Measurements from ENCODE around the gene FYCO1.

- TF ChIP-seq CTCF (CRISPR knock-in tag; IDR thresholded peaks at IDR 0.05), result no peak
- no peak for TF ChIP-seq HHEX (CRISPR knock-in tag; IDR thresholded peaks at IDR 0.05)
- TF ChIP-seq ZNF121 (CRISPR knock-in tag; IDR thresholded peaks at IDR 0.05), result no peak
- TF ChIP-seq ZNF335 (CRISPR knock-in tag; IDR thresholded peaks at IDR 0.05), result no peak
- TF ChIP-seq KDM5A (IDR thresholded peaks at IDR 0.05; ENCODE audit: borderline replicate concordance, low read length), result no peak
- TF ChIP-seq ATF5 (CRISPR knock-in tag; IDR thresholded peaks at IDR 0.05; ENCODE audit: low read depth), result no peak
- no peak for TF ChIP-seq NR1H2 (CRISPR knock-in tag; IDR thresholded peaks at IDR 0.05; ENCODE audit: borderline replicate concordance, low read depth)
- TF ChIP-seq SMARCC2 (IDR thresholded peaks at IDR 0.05), result no peak
- TF ChIP-seq, protein P1, sequence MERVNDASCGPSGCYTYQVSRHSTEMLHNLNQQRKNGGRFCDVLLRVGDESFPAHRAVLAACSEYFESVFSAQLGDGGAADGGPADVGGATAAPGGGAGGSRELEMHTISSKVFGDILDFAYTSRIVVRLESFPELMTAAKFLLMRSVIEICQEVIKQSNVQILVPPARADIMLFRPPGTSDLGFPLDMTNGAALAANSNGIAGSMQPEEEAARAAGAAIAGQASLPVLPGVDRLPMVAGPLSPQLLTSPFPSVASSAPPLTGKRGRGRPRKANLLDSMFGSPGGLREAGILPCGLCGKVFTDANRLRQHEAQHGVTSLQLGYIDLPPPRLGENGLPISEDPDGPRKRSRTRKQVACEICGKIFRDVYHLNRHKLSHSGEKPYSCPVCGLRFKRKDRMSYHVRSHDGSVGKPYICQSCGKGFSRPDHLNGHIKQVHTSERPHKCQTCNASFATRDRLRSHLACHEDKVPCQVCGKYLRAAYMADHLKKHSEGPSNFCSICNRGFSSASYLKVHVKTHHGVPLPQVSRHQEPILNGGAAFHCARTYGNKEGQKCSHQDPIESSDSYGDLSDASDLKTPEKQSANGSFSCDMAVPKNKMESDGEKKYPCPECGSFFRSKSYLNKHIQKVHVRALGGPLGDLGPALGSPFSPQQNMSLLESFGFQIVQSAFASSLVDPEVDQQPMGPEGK (CRISPR knock-in tag; IDR thresholded peaks at IDR 0.05), result no peak
- TF ChIP-seq PTBP1 (IDR thresholded peaks at IDR 0.05; ENCODE audit: low read depth, low read length, poor library complexity, severe bottlenecking), result no peak
Observed at GRCh38 chr3:46007280-46007679, 11.7 kb upstream of the FYCO1 start.

All from HepG2 (cell line).